ENCODE results near the gene YKT6.

Gene YKT6

GRCh38 chr7:44232901-44233715, 32.3 kb downstream of the YKT6 start:
- no peak for DNase-seq (ENCODE audit: low spot score)

- no peak for DNase-seq (ENCODE audit: low spot score)
These were observed 34.3 kb downstream of the YKT6 start for GRCh38 chr7:44235066-44235465.

DNA sequence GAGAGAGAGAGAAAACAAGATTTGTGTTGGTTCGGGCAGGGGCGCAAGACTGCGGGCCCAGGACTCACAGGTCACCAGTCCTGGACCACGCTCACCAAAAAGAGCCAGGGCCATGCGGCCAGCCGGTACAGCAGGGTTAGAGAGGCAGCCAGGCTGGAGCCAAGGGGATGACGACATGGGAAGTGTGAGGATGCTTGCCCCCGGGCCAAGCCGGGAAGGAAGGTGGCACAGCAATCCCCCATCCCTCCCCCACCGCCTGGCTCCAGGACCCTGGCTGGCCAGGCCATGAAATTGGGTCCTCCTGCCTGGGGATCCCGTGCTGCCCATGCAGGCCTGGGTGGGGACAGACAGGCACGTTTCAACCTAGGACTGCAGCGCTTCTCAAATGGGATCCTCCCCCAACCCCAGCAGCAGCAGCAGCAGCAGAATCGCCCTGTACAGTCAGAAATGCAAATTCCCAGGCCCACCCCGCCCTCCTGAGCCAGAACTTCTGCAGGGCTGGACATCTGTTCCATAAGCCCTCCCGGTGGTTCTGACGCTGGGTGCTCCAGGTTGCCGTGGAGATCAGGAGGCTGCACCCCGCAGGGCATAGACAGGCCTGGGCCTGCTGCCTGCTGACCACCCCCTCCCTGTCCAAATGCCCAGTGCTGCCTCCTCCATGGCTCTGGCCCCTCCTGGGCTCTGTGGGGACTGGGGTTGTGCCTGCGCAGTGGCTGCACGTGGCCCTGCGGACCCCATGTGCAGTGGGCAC, 35.0 kb downstream of the YKT6 start:
- no peak for DNase-seq (ENCODE audit: low spot score)

DNA sequence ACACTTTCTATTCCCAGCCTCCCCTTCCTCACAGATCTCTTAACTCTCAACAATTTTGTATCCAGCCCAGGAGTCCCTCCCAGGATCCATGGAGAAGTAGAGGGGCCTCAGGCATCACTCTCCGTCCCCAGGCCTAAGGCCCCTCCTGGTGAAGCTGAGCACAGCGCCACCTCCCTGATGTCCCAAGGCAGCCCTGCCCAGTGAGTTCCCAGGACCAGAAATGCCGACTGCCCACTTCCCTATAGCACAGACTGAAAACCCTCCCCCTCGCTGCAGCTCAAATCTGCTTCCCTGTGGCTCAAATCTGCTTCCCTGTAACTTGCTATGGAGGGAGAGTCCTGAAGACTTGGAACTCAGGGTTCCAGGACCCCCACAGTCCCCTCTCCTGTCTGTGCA, 35.6 kb downstream of the YKT6 start:
- no peak for DNase-seq (ENCODE audit: low spot score)

- DNase-seq (ENCODE audit: low spot score) = no peak
These were observed 36.9 kb downstream of the YKT6 start for GRCh38 chr7:44237696-44238095.

DNA sequence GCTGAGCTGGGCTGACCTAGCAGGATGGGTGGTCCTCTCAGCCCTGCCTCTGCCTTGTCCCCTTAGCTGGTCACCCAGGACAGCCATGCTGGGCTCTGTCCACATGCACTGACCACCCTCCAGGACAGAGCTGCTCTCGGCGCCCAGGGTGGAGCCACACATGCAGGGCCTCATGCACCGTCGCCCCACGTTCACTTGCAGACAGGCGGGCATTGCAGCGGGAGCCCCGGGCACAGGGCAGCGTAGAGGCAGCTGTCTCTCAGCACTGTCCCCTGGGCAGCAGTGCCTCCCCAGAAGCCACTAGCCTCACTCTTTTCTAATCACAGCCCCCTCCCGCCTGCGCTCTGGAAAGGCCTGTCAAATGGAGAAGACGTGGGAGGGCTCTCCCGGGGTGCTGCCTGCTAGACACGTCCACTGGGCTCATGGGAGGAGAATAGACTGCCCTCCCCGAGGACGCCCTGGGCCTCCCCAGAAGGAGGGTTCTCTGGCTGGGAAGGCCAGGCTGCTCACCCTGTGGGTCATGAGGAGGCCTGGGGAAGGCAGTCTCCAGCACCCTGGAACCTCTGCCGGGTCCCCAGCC, 37.4 kb downstream of the YKT6 start:
- no peak for DNase-seq (ENCODE audit: low spot score)

- no peak for DNase-seq (ENCODE audit: low spot score)
These were observed 38.6 kb downstream of the YKT6 start for GRCh38 chr7:44239361-44239760.

DNA sequence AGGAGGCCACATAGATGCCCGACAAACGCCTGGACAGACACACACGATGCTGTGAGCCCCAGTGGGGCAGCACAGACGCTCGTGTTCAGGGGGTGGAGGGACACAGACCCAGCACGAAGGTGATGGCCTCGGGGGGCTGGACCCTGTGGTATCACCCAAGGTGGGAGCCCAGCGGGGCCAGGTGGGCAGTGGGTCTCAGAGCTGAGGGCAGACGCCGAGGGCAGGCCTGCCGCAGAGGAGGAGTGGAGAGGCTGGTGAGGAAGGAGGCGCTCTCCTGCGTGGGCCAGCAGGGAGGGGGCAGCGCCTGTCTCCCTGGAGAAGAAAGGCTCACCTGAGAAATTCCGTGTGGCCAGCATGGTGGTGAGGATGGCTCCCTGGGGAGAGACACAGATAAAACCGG, 39.6 kb downstream of the YKT6 start:
- DNase-seq (ENCODE audit: low spot score) = no peak

DNA sequence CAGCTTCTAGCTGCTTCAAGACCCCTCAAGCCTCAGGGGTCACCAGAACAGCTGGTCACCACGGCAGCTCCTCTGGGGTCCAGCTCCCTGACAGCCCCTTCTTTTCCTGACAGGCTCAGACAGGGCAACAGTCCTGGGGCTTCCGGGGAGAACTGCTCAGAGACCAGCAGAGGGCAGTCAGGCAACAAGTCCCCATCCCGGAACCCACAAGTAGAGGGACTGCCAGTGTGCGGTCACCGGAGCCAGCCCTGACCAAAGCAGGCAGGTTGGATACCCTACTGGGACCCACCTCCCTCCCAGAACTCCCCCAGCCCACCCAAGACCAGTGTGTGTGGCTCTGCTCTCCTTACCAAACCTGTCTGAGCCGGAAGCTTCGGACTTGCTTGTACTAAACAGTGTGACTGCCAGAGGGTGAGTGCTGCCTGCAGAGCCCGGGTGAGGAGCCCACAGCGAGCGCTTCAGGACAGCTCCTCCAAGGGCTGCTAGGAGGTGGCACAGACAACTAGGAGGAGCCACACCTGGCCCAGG, 40.3 kb downstream of the YKT6 start:
- DNase-seq (ENCODE audit: low spot score) = peak; percentile 41

- DNase-seq (ENCODE audit: low spot score) = no peak
These were observed 41.3 kb downstream of the YKT6 start for GRCh38 chr7:44242091-44242490.

- no peak for DNase-seq (ENCODE audit: low spot score)
These were observed 43.5 kb downstream of the YKT6 start for GRCh38 chr7:44244282-44244681.

- no peak for DNase-seq (ENCODE audit: low spot score)
These were observed 45.8 kb downstream of the YKT6 start for GRCh38 chr7:44246396-44247113.

GRCh38 chr7:44247868-44248651, 47.3 kb downstream of the YKT6 start:
- no peak for DNase-seq (ENCODE audit: low spot score)

DNA sequence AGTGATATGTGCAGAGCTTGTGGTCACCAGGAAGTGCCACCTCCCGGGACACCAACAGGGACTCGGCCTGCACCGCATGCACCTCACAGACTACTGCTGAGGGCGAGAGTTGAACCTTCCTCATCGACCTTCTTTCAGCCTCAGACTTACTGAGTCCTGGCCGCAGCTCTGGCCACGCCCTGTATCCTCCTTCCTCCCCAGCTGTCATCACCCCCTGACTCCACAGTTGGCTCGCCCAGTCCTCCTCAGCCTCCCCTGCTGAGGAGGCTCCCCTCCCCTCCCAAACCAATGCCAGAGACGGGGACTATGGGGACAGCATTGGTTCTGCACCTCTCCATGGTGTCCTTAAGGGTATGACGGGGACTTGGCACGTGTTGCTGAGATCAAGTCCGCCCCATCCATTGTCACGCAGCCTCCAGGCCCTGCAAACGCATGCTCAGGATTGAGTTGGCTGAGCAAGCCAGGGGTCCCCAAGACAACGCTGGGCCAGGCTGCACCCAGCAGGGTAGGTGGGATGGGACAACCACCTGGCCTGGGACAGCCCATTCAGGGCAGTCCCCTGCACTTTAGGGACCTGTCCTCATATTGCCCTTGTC, 49.0 kb downstream of the YKT6 start:
- no peak for DNase-seq (ENCODE audit: low spot score)

DNA sequence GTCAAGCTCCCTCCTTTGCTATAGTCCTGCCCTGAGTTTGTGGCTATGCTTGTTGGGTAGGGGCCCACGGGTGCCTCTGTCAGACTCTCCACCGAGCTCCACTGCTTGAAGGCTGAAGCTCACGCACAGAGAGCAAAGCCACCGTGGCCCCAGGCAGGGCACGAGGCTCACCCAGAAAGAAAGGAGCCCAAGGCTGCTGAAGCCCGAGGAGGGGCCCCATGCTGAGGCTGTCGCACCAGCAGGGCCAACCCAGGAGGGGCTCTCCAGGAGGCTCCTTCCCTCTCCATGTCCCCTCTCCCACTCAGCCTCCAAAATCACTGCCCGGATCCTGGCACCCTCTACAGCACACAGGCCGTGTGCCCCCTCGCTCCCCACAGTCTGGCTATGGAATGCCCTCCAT, 50.5 kb downstream of the YKT6 start:
- no peak for DNase-seq (ENCODE audit: low spot score)

GRCh38 chr7:44251881-44252280, 51.1 kb downstream of the YKT6 start:
- no peak for DNase-seq (ENCODE audit: low spot score)

DNA sequence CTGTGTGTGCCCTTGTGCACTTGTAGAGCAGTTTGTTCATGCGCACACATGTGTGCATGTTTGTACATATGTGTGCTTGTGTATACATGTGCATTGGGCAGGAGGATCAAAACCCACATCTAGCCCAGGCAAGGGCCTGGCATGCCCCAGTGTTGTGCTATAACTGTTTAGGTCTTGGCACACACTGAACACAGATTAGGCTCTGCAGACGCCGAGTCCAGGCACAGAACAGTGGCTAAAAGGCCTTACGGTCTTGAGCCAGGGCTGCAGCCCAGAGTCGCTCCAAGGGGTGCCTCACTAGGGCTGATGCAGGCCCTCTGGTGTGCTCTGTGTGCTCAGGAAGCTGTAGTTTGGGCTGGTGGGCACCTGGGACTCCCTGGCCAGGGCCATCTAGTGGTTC, 55.7 kb downstream of the YKT6 start:
- DNase-seq (ENCODE audit: low spot score) = no peak

GRCh38 chr7:44257213-44257612, 56.4 kb downstream of the YKT6 start:
- no peak for DNase-seq (ENCODE audit: low spot score)

- no peak for DNase-seq (ENCODE audit: low spot score)
These were observed 57.0 kb downstream of the YKT6 start for GRCh38 chr7:44257618-44258422.

- no peak for DNase-seq (ENCODE audit: low spot score)
These were observed 57.6 kb downstream of the YKT6 start for GRCh38 chr7:44258423-44258760.

Data from hematopoietic multipotent progenitor cell treated with erythropoietin and hydrocortisone succinate and interleukin-3 and kit ligand, for 17 days (in vitro differentiated cells).